ENCODE measurements around the gene SPSB4. TPM values are rescaled to one million over a fixed set of nuclear protein-coding genes. Genes with fewer than 3 reads are reported as not detected.

The SPSB4 gene
- total RNA-seq, 2 donors from 2014 or later = 7.5 to 8.2 TPM

- DNase-seq = no peak
- TF ChIP-seq, protein P1, sequence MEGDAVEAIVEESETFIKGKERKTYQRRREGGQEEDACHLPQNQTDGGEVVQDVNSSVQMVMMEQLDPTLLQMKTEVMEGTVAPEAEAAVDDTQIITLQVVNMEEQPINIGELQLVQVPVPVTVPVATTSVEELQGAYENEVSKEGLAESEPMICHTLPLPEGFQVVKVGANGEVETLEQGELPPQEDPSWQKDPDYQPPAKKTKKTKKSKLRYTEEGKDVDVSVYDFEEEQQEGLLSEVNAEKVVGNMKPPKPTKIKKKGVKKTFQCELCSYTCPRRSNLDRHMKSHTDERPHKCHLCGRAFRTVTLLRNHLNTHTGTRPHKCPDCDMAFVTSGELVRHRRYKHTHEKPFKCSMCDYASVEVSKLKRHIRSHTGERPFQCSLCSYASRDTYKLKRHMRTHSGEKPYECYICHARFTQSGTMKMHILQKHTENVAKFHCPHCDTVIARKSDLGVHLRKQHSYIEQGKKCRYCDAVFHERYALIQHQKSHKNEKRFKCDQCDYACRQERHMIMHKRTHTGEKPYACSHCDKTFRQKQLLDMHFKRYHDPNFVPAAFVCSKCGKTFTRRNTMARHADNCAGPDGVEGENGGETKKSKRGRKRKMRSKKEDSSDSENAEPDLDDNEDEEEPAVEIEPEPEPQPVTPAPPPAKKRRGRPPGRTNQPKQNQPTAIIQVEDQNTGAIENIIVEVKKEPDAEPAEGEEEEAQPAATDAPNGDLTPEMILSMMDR (conservative IDR thresholded peaks at IDR 0.05) = no peak
- H3K36me3 Mint-ChIP-seq (ENCODE audit: low read depth) = peaks cover 4% of the 10 kb centered on the region
- no peak overlapping the region for H3K4me3 Mint-ChIP-seq
- H3K4me1 Mint-ChIP-seq = peaks cover 8% of the 10 kb centered on the region
- Histone ChIP-seq H3K9ac (ENCODE audit: extremely low read depth, low read length, poor library complexity, severe bottlenecking) (no peak overlapping the region), H3K27me3 (ENCODE audit: control insufficient read depth, insufficient read depth, low read length, poor library complexity, severe bottlenecking) (no peaks in the 10 kb centered on the region), H3K36me3 (ENCODE audit: control insufficient read depth, insufficient read depth, low read length) (no peaks in the 10 kb centered on the region), H3K9me3 (ENCODE audit: control insufficient read depth, low read length) (peaks cover 9% of the 10 kb centered on the region), H3K4me3 (ENCODE audit: low read length) (no peak overlapping the region), H3K4me1 (ENCODE audit: control insufficient read depth, insufficient read depth, low read length) (no peaks in the 10 kb centered on the region), H3K27ac (ENCODE audit: low read depth, low read length) (peak overlapping the region; percentile 88)
- peaks cover 39% of the 10 kb centered on the region for H3K27me3 Mint-ChIP-seq (ENCODE audit: insufficient read depth)
- peaks cover 5% of the 10 kb centered on the region for H3K9me3 Mint-ChIP-seq
- WGBS, 2 experiments (ENCODE audit: insufficient coverage in 1 of 2, insufficient read length in 1 of 2) = 79 to 93% methylated on average over 4 to 7 of the region's 7 CpGs
- H3K27ac Mint-ChIP-seq = no peak overlapping the region
Observed at GRCh38 chr3:141056751-141057171, 5.6 kb downstream of the SPSB4 start.

DNA sequence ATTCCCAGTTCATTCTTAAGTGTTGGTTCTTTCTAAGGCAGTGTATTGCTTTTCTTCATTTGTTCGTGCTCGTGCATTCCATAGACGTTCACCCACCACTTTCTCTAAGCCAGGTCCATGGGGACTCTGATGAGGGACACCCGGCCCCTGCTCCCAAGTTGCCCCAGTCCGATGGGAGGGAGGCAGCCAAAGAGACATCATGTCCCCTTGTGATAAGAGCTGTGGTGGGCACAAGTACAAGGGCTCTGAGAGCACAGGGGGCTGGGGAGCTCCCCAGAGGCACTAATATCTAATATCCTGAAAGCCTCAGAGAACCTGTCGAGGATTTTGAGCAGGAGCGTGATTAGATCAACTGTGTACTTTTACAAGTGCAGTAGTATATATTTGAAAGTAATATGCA is 6.3 kb downstream of the SPSB4 start:
- Histone ChIP-seq H3K9me3 (ENCODE audit: control insufficient read depth, low read length) (peaks cover 9% of the 10 kb centered on the region), H3K36me3 (ENCODE audit: control insufficient read depth, insufficient read depth, low read length) (no peaks in the 10 kb centered on the region), H3K27ac (ENCODE audit: low read depth, low read length) (peak overlapping the region; percentile 88), H3K4me3 (ENCODE audit: low read length) (no peak overlapping the region), H3K27me3 (ENCODE audit: control insufficient read depth, insufficient read depth, low read length, poor library complexity, severe bottlenecking) (no peaks in the 10 kb centered on the region), H3K9ac (ENCODE audit: extremely low read depth, low read length, poor library complexity, severe bottlenecking) (no peak overlapping the region), H3K4me1 (ENCODE audit: control insufficient read depth, insufficient read depth, low read length) (no peaks in the 10 kb centered on the region)
- H3K36me3 Mint-ChIP-seq (ENCODE audit: low read depth) = peaks cover 4% of the 10 kb centered on the region
- peaks cover 3% of the 10 kb centered on the region for H3K4me1 Mint-ChIP-seq
- DNase-seq = no peak
- H3K9me3 Mint-ChIP-seq = peaks cover 5% of the 10 kb centered on the region
- H3K27me3 Mint-ChIP-seq (ENCODE audit: insufficient read depth) = peaks cover 34% of the 10 kb centered on the region
- WGBS, 2 experiments (ENCODE audit: insufficient coverage in 1 of 2, insufficient read length in 1 of 2) = 91 to 95% methylated on average over 4 to 7 of the region's 7 CpGs
- H3K4me3 Mint-ChIP-seq = no peak overlapping the region
- TF ChIP-seq, protein P1 (conservative IDR thresholded peaks at IDR 0.05) = no peak
- H3K27ac Mint-ChIP-seq = no peak overlapping the region

DNA sequence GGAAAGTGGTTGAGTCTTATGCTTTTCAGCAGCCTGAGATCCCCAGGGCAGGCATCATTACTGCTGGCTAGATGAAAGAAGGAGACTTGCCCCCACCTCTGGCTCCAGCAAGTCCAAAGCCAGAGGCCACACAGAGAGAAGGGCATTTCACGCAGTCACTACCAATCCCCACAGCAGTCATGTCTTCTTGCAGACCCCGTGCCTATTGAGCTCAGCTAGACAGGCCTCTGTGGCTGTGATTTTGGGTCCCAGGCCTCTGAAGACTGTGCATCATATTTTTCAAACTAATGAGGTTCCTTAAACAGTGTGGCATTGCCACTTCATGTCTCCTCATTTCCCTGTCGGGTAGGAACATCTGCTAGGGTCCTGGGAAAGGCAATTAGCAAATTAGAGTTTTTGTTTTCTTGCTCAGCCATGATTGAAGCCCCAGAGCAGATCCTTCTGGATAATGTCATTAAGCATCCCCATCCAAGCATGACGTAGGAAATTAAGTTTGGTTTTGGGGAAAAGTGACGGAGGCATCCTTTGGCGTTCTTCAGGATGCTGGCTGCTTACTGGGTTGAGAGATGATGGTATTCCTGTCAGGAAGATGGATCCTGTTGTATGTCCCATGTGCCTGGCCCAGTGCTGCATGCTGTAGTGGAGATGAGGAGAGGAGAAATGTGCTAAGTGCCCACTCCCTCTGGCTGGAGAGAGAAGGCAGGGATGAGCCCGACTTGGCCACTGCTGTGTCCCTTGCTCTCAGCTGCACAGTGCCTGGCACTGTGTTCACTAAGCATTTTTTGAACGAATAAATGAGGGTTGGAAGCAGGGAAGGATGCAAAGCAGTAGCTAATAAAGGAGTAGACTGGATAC is 7.0 kb downstream of the SPSB4 start:
- H3K4me1 Mint-ChIP-seq = no peaks in the 10 kb centered on the region
- 91 to 93% methylated on average over 4 to 8 of the region's 8 CpGs for WGBS, 2 experiments (ENCODE audit: insufficient coverage in 1 of 2, insufficient read length in 1 of 2)

More for the DNA sequence above, 7.0 kb downstream of the SPSB4 start:
- peaks cover 28% of the 10 kb centered on the region for H3K27me3 Mint-ChIP-seq (ENCODE audit: insufficient read depth)
- no peak overlapping the region for H3K4me3 Mint-ChIP-seq
- Histone ChIP-seq H3K27ac (ENCODE audit: low read depth, low read length) (peak overlapping the region; percentile 88), H3K4me1 (ENCODE audit: control insufficient read depth, insufficient read depth, low read length) (no peaks in the 10 kb centered on the region), H3K36me3 (ENCODE audit: control insufficient read depth, insufficient read depth, low read length) (no peaks in the 10 kb centered on the region), H3K27me3 (ENCODE audit: control insufficient read depth, insufficient read depth, low read length, poor library complexity, severe bottlenecking) (no peaks in the 10 kb centered on the region), H3K9me3 (ENCODE audit: control insufficient read depth, low read length) (peaks cover 9% of the 10 kb centered on the region), H3K9ac (ENCODE audit: extremely low read depth, low read length, poor library complexity, severe bottlenecking) (no peak overlapping the region), H3K4me3 (ENCODE audit: low read length) (no peak overlapping the region)
- no peak for DNase-seq
- TF ChIP-seq, protein P1 (conservative IDR thresholded peaks at IDR 0.05) = no peak
- H3K27ac Mint-ChIP-seq = peak overlapping the region; percentile 55
- H3K36me3 Mint-ChIP-seq (ENCODE audit: low read depth) = peaks cover 4% of the 10 kb centered on the region
- peaks cover 5% of the 10 kb centered on the region for H3K9me3 Mint-ChIP-seq
